ENCODE data around the gene ZNF530.

Gene ZNF530

DNA sequence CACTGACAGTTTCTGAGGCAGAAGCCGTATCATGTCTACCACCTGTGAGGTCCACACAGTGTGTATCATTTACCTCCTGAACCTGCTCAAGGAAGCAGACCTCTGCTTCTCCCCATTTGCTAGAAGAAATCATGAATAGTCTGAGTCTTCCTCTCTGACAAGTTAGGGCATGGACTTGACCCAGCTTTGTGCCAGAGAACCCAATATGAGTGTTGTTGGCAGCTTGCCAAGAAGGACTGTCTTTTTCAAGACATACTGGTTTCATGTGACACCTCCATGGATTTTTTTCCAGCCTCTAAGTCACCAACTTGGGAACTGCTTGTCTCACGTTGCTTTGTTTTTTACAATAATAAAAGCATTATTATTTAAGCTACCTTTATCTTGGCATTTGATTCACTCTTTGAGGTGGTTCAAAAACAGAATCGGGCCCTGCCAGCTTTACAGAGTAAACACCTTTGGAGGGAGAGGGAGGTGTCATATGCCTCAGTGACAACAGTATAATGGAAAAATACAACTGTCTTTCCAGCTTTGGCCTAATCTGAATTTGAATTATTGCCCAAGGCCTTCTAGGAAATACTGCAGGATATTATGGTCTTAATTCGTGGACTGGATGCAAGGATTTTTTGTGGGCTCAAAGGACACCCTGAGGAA is 42.8 kb downstream of the ZNF530 start:
- peaks cover 33 to 58% of the 10 kb centered on the region in 2 experiments for H3K36me3 ChIP-seq (ENCODE audit: control insufficient read depth in 1 of 2, insufficient read depth in 2 of 2, low read depth in 1 of 2, low read length in 2 of 2)
- peaks cover 11% of the 10 kb centered on the region for H3K79me1 ChIP-seq (replicated peaks; ENCODE audit: low read length, poor library complexity, severe bottlenecking)
- H2AFZ ChIP-seq (ENCODE audit: low read depth, low read length): no peak overlapping the region
- no peak overlapping the region for H3K9ac ChIP-seq (ENCODE audit: low read length)
- DNase-seq: no peak
- no peak overlapping the region for H2BK120ac ChIP-seq (ENCODE audit: low read depth, low read length)
- H3K27me3 ChIP-seq (ENCODE audit: control insufficient read depth in 1 of 2, insufficient read depth in 1 of 2, low read length in 2 of 2): no peaks in the 10 kb centered on the region
- no peaks in the 10 kb centered on the region for H3K4me1 ChIP-seq (ENCODE audit: control insufficient read depth, insufficient read depth, low read depth, low read length)
- H4K8ac ChIP-seq (ENCODE audit: low read length): no peak overlapping the region
- WGBS: 92% methylated on average over 3 of the region's 4 CpGs
- H3K4ac ChIP-seq (ENCODE audit: low read depth in 1 of 2, low read length in 2 of 2): no peak overlapping the region
- no peak overlapping the region for H3K14ac ChIP-seq (ENCODE audit: low read length in 2 of 2)
- peak overlapping the region in 1 of 2 experiments; percentile 59 for H3K4me3 ChIP-seq (ENCODE audit: insufficient read depth in 1 of 2, low read depth in 1 of 2, low read length in 2 of 2)
- H2BK5ac ChIP-seq (ENCODE audit: low read depth, low read length, poor library complexity, severe bottlenecking): no peak overlapping the region
- no peak overlapping the region for H2AK5ac ChIP-seq (ENCODE audit: low read length, severe bottlenecking)
- no peak overlapping the region for H4K91ac ChIP-seq (ENCODE audit: low read length)
- no peak overlapping the region for H2BK15ac ChIP-seq (ENCODE audit: low read depth, poor library complexity, severe bottlenecking)
- H3K9me3 ChIP-seq (ENCODE audit: control insufficient read depth, low read length): peaks cover 62% of the 10 kb centered on the region
- H3K23ac ChIP-seq (ENCODE audit: low read length in 2 of 2): no peak overlapping the region
- H3K18ac ChIP-seq (ENCODE audit: low read depth in 1 of 2, low read length in 2 of 2): no peak overlapping the region
- no peak overlapping the region for H3K27ac ChIP-seq (ENCODE audit: low read length, poor library complexity, severe bottlenecking)
- H3K4me2 ChIP-seq (ENCODE audit: low read length, poor library complexity, severe bottlenecking): no peak overlapping the region
- H2BK12ac ChIP-seq (ENCODE audit: low read length in 2 of 2): no peak overlapping the region

DNA sequence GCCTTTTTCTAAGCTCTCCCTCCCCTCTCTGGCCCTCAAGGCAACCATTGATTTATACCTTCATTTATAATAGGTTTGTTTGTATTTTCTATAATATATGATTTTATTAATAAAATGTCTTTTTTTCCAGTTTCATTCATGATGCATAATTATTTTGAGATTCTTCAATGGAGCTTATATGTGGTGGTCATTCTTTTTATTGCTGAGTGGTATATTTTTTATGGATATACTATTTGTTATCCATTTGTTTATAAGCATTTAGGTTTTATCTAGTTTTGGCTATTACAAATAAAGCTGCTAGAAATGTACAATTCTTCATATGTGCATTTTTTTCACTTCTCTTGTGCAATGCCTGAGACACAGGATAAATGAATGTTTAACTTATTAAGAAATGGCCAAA is 44.0 kb downstream of the ZNF530 start:
- Histone ChIP-seq H2BK15ac (ENCODE audit: low read depth, poor library complexity, severe bottlenecking) (no peak overlapping the region), H3K27me3 (ENCODE audit: control insufficient read depth in 1 of 2, insufficient read depth in 1 of 2, low read length in 2 of 2) (no peaks in the 10 kb centered on the region), H3K79me1 (replicated peaks; ENCODE audit: low read length, poor library complexity, severe bottlenecking) (peaks cover 11% of the 10 kb centered on the region), H4K8ac (ENCODE audit: low read length) (no peak overlapping the region), H4K91ac (ENCODE audit: low read length) (no peak overlapping the region), H2BK5ac (ENCODE audit: low read depth, low read length, poor library complexity, severe bottlenecking) (no peak overlapping the region), H3K9ac (ENCODE audit: low read length) (no peak overlapping the region), H2AFZ (ENCODE audit: low read depth, low read length) (no peak overlapping the region), H3K4me2 (ENCODE audit: low read length, poor library complexity, severe bottlenecking) (no peak overlapping the region), H3K4me1 (ENCODE audit: control insufficient read depth, insufficient read depth, low read depth, low read length) (no peaks in the 10 kb centered on the region), H3K36me3 (ENCODE audit: control insufficient read depth in 1 of 2, insufficient read depth in 2 of 2, low read depth in 1 of 2, low read length in 2 of 2) (peaks cover 30 to 46% of the 10 kb centered on the region in 2 experiments), H3K4ac (ENCODE audit: low read depth in 1 of 2, low read length in 2 of 2) (no peak overlapping the region), H2BK120ac (ENCODE audit: low read depth, low read length) (no peak overlapping the region), H3K4me3 (ENCODE audit: insufficient read depth in 1 of 2, low read depth in 1 of 2, low read length in 2 of 2) (no peak overlapping the region), H3K9me3 (ENCODE audit: control insufficient read depth, low read length) (peaks cover 51% of the 10 kb centered on the region), H3K23ac (ENCODE audit: low read length in 2 of 2) (no peak overlapping the region), H2BK12ac (ENCODE audit: low read length in 2 of 2) (no peak overlapping the region), H3K18ac (ENCODE audit: low read depth in 1 of 2, low read length in 2 of 2) (no peak overlapping the region), H2AK5ac (ENCODE audit: low read length, severe bottlenecking) (no peak overlapping the region), H3K14ac (ENCODE audit: low read length in 2 of 2) (no peak overlapping the region), H3K27ac (ENCODE audit: low read length, poor library complexity, severe bottlenecking) (no peak overlapping the region)
- no peak for DNase-seq

DNA sequence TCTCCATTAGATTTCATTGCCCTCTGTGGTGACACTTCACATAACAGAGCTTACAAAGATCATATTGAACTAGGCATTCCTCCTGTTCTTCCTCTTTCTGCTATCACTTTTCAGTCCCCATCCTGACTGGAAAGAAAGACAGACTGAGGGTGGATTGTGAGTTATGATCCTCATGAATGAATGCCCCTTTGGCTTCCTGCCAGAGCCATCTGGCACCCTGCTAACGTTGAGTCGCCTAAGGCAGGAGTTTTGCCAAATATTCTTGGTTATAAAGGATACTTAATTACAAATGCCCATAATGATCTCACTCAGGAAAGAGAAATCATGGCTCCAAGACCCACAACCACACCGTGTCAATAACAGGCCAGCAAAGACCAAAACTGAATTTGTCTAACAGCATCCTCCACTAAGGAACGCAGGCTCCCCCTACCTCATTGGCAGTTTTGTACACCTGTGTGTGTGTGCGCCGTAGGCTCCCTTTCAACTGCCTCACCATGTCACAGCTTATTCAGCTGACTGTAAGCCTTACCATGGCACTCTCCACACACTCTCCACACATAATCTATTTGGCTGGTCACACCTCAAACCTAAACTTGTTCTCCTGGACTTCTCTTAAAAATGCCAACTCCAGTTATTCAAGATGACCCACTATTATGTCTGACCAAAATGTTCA is 48.8 kb downstream of the ZNF530 start:
- no peak overlapping the region for H3K9ac ChIP-seq (ENCODE audit: low read length)
- 86% methylated on average over 4 of the region's 6 CpGs for WGBS
- peaks cover 0 to 1% of the 10 kb centered on the region in 2 experiments for H3K36me3 ChIP-seq (ENCODE audit: control insufficient read depth in 1 of 2, insufficient read depth in 2 of 2, low read depth in 1 of 2, low read length in 2 of 2)

DNA sequence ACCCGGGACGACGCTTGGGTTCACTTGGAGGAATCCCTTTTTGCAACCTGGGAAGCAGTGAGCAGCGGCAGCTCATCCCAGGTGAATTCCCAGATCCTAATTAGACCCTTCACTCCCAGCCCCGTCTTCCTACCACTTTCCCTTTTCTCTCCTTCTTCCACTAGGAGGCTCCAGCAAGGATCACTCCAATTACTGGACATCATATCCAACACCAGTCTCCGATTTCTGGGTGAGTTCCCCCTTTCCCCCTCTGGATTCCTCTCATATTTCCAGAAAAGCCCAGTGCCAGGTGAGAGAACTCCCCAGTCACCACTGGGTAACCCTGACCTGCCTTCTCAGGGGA is 51.9 kb downstream of the ZNF530 start:
- H3K36me3 ChIP-seq (ENCODE audit: control insufficient read depth in 1 of 2, insufficient read depth in 2 of 2, low read depth in 1 of 2, low read length in 2 of 2): no peaks in the 10 kb centered on the region
- H3K4me2 ChIP-seq (ENCODE audit: low read length, poor library complexity, severe bottlenecking): no peak overlapping the region
- no peak overlapping the region for H3K4me3 ChIP-seq (ENCODE audit: insufficient read depth in 1 of 2, low read depth in 1 of 2, low read length in 2 of 2)
- H3K27me3 ChIP-seq (ENCODE audit: control insufficient read depth in 1 of 2, insufficient read depth in 1 of 2, low read length in 2 of 2): no peaks in the 10 kb centered on the region
- H4K91ac ChIP-seq (ENCODE audit: low read length): no peak overlapping the region
- H3K18ac ChIP-seq (ENCODE audit: low read depth in 1 of 2, low read length in 2 of 2): no peak overlapping the region
- no peaks in the 10 kb centered on the region for H3K79me1 ChIP-seq (replicated peaks; ENCODE audit: low read length, poor library complexity, severe bottlenecking)
- H3K27ac ChIP-seq (ENCODE audit: low read length, poor library complexity, severe bottlenecking): no peak overlapping the region
- peaks cover 17% of the 10 kb centered on the region for H3K9me3 ChIP-seq (ENCODE audit: control insufficient read depth, low read length)
- no peak overlapping the region for H3K4ac ChIP-seq (ENCODE audit: low read depth in 1 of 2, low read length in 2 of 2)
- H2BK12ac ChIP-seq (ENCODE audit: low read length in 2 of 2): no peak overlapping the region
- no peak overlapping the region for H2BK15ac ChIP-seq (ENCODE audit: low read depth, poor library complexity, severe bottlenecking)
- H3K14ac ChIP-seq (ENCODE audit: low read length in 2 of 2): no peak overlapping the region
- H3K23ac ChIP-seq (ENCODE audit: low read length in 2 of 2): no peak overlapping the region
- 55% methylated on average over 6 of the region's 6 CpGs for WGBS
- H3K4me1 ChIP-seq (ENCODE audit: control insufficient read depth, insufficient read depth, low read depth, low read length): no peaks in the 10 kb centered on the region
- no peak overlapping the region for H3K9ac ChIP-seq (ENCODE audit: low read length)
- H2AFZ ChIP-seq (ENCODE audit: low read depth, low read length): no peak overlapping the region
- H4K8ac ChIP-seq (ENCODE audit: low read length): no peak overlapping the region
- DNase-seq: no peak
- no peak overlapping the region for H2AK5ac ChIP-seq (ENCODE audit: low read length, severe bottlenecking)
- H2BK5ac ChIP-seq (ENCODE audit: low read depth, low read length, poor library complexity, severe bottlenecking): no peak overlapping the region
- no peak overlapping the region for H2BK120ac ChIP-seq (ENCODE audit: low read depth, low read length)

More for the DNA sequence above, 48.8 kb downstream of the ZNF530 start:
- Histone ChIP-seq H3K4me2 (ENCODE audit: low read length, poor library complexity, severe bottlenecking) (no peak overlapping the region), H3K14ac (ENCODE audit: low read length in 2 of 2) (no peak overlapping the region), H2BK5ac (ENCODE audit: low read depth, low read length, poor library complexity, severe bottlenecking) (no peak overlapping the region), H2BK12ac (ENCODE audit: low read length in 2 of 2) (no peak overlapping the region), H2AFZ (ENCODE audit: low read depth, low read length) (no peak overlapping the region), H3K27ac (ENCODE audit: low read length, poor library complexity, severe bottlenecking) (no peak overlapping the region), H3K4me3 (ENCODE audit: insufficient read depth in 1 of 2, low read depth in 1 of 2, low read length in 2 of 2) (no peak overlapping the region), H4K91ac (ENCODE audit: low read length) (no peak overlapping the region), H2BK120ac (ENCODE audit: low read depth, low read length) (no peak overlapping the region), H2AK5ac (ENCODE audit: low read length, severe bottlenecking) (no peak overlapping the region), H3K27me3 (ENCODE audit: control insufficient read depth in 1 of 2, insufficient read depth in 1 of 2, low read length in 2 of 2) (no peaks in the 10 kb centered on the region), H3K9me3 (ENCODE audit: control insufficient read depth, low read length) (peaks cover 5% of the 10 kb centered on the region), H4K8ac (ENCODE audit: low read length) (no peak overlapping the region), H3K4me1 (ENCODE audit: control insufficient read depth, insufficient read depth, low read depth, low read length) (no peaks in the 10 kb centered on the region), H3K18ac (ENCODE audit: low read depth in 1 of 2, low read length in 2 of 2) (no peak overlapping the region), H3K79me1 (replicated peaks; ENCODE audit: low read length, poor library complexity, severe bottlenecking) (no peaks in the 10 kb centered on the region), H3K4ac (ENCODE audit: low read depth in 1 of 2, low read length in 2 of 2) (no peak overlapping the region), H2BK15ac (ENCODE audit: low read depth, poor library complexity, severe bottlenecking) (no peak overlapping the region), H3K23ac (ENCODE audit: low read length in 2 of 2) (no peak overlapping the region)
- DNase-seq: no peak

All from mesenchymal stem cell (in vitro differentiated cells and primary cell).